ENCODE data around the gene RAB11FIP2.

The RAB11FIP2 gene

DNA sequence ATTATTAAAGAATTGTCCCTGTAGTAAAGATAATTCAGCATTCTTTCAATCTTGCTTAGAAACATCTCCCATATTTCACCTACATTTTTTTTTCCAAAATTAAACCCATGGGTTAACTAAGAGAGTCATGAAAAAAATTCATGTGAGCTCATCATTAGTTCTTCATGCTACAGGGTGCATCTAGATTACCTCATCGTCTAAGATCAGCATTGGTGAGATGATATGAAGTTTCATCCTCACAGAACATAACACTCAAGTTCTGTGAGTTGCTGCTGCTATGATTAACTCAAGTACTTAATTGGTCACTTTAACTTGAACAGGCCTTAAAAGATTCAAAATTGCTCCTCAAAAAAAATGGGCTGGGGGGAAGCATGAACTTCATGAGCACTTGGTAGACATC, 50.0 kb downstream of the RAB11FIP2 start:
- DNase-seq (ENCODE audit: low spot score), result no peak
- no peak for TF ChIP-seq CTCF (IDR thresholded peaks at IDR 0.05; ENCODE audit: extremely low read depth, missing control alignments)

GRCh38 chr10:117994771-117995170, 52.0 kb downstream of the RAB11FIP2 start:
- TF ChIP-seq CTCF (IDR thresholded peaks at IDR 0.05; ENCODE audit: extremely low read depth, missing control alignments), result no peak
- no peak for DNase-seq (ENCODE audit: low spot score)

DNA sequence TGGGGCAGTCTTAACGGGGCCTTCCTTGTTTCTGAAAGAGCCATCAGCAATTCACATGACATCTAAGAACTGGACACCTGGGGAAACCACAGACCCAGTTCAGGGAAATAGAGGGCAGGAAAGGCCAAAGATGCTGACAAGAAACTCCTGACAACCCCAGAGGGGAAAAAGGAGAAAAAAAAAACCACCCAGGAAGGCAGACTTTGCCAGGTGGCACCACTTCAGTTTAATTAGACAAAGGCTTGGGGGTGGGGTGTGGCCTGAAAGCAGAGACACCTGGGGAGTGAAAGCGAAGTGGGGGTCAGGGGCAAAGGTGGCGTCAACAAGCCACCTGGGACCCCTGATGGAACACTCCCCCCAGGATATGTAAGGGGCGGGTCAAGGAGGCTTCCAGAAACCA, 53.6 kb downstream of the RAB11FIP2 start:
- DNase-seq (ENCODE audit: low spot score), result no peak

GRCh38 chr10:117991701-117992100, 55.0 kb downstream of the RAB11FIP2 start:
- DNase-seq (ENCODE audit: low spot score), result no peak
- TF ChIP-seq CTCF (IDR thresholded peaks at IDR 0.05; ENCODE audit: extremely low read depth, missing control alignments), result no peak

More for the DNA sequence above, 53.6 kb downstream of the RAB11FIP2 start:
- TF ChIP-seq CTCF (IDR thresholded peaks at IDR 0.05; ENCODE audit: extremely low read depth, missing control alignments), result no peak

DNA sequence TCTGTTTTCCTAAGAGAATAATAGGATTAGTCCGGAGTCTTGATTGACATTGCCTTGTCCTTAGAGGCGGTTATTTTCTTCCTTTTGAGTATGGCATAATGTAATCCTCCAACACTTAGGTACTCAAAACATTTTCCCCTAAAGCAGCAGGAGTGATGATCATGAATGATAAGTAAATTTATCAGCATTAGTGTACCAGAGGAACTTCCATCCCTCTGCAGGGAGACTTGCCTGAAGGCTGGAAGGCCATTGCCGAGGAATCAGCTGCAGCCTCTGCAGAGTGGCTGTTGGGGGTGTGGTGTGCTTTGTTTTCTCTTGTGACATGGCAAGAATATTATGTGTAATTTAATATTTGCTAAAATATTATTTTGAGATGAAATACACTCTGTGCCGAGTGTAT, 56.8 kb downstream of the RAB11FIP2 start:
- DNase-seq (ENCODE audit: low spot score), result no peak

DNA sequence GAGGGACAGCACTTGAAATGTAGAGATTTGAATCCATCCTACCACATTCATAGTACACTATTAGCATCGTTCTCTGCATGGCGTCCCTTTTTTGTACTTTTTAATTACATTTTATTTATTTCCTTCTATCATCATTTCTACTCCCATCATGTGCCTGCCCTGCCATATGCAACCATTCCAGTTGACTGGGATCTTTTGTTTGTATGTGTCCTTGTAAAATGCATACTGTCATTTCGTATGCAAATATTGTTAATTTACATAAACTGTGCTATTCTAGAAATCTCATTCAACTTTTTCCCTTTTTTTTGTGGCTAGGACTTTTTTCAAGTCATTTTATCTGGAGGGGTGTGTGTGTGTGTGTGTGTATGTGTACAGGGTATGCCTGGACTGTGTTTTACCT, 57.9 kb downstream of the RAB11FIP2 start:
- no peak for TF ChIP-seq CTCF (IDR thresholded peaks at IDR 0.05; ENCODE audit: extremely low read depth, missing control alignments)
- no peak for DNase-seq (ENCODE audit: low spot score)

More for the DNA sequence above, 56.8 kb downstream of the RAB11FIP2 start:
- no peak for TF ChIP-seq CTCF (IDR thresholded peaks at IDR 0.05; ENCODE audit: extremely low read depth, missing control alignments)

DNA sequence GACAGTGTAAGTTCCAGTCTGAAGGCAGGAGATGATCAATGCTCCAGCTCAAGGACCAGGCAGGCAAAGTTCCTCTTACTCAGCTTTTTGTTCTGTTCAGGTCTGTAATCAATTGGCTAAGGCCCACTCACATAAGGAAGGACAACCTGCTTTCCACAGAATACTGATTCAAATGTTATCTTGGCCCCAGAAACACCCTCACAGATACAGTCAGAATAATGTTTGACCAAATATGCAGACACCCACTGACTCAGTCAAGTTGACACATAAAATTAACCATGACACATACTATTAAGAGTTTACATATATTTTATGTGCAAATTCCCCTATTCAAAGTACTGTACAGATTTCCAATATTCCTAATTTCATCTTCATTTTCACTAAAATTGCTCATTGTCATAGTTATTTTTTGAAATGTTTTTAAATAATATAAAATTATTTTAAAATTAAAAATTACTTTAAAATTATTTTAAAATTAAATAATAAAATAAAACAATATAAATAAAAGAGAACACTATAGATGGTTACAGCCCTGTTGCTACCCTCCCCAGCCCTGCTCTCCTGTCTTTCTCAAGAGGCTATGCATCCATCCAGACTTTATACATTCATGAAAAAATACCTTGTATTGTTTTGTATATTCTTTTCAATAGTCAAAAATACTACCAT, 59.4 kb downstream of the RAB11FIP2 start:
- DNase-seq (ENCODE audit: low spot score), result no peak
- TF ChIP-seq CTCF (IDR thresholded peaks at IDR 0.05; ENCODE audit: extremely low read depth, missing control alignments), result no peak

Data from GM20000 (cell line).